Endothelial cell (in vitro differentiated cells): ENCODE data around the gene MIAT. TPM values are rescaled to one million over a fixed set of nuclear protein-coding genes. Genes with fewer than 3 reads are reported as not detected.
"Not testable (repeated sequence)": the region's sequence is repeated elsewhere in the genome, so short reads cannot be mapped to it uniquely, and the experiment has no call there.

ENCODE experiments used
- DNase-seq: peaks from one replicate; pipeline ENCODE4 v3.0.0; 2021; ENCODE audit warnings: low spot score
- H3K27ac Mint-ChIP-seq: one replicate; pipeline ENCODE4 v1.8.0; 2021; ENCODE audit warnings: mixed read lengths, inconsistent platforms; ENCODE audit not compliant: unreplicated experiment
- H3K27me3 Mint-ChIP-seq: one replicate; pipeline ENCODE4 v1.8.0; 2021; ENCODE audit warnings: mild to moderate bottlenecking, moderate library complexity, mixed read lengths, inconsistent platforms; ENCODE audit not compliant: unreplicated experiment
- H3K36me3 Mint-ChIP-seq: one replicate; pipeline ENCODE4 v1.8.0; 2021; ENCODE audit warnings: mild to moderate bottlenecking, low read depth, mixed read lengths, inconsistent platforms; ENCODE audit not compliant: unreplicated experiment
- H3K4me1 Mint-ChIP-seq: one replicate; pipeline ENCODE4 v1.8.0; 2021; ENCODE audit warnings: mild to moderate bottlenecking, mixed read lengths, inconsistent platforms; ENCODE audit not compliant: unreplicated experiment
- H3K4me3 Mint-ChIP-seq: one replicate; pipeline ENCODE4 v1.8.0; 2021; ENCODE audit warnings: mild to moderate bottlenecking, mixed read lengths, inconsistent platforms; ENCODE audit not compliant: unreplicated experiment
- H3K9me3 Mint-ChIP-seq: one replicate; pipeline ENCODE4 v1.8.0; 2021; ENCODE audit warnings: mixed read lengths, inconsistent platforms; ENCODE audit not compliant: unreplicated experiment
- CTCF ChIP-seq: fragments of 200-600 bp; sonication (generic); IDR thresholded peaks from one replicate; pipeline ENCODE4 v1.5.0; 2021; ENCODE audit warnings: antibody characterized with exemption; ENCODE audit not compliant: unreplicated experiment
- total RNA-seq: library from RNA; stranded (reverse); fragmentation: NEBNext Ultra II Directional; extraction: Animal tissue kit (Norgen Biotek cat#: 25700); gene quantifications from one replicate; pipeline ENCODE4 v1.2.1, GENCODE V29; 2021; ENCODE audit not compliant: unreplicated experiment

Gene MIAT
- total RNA-seq, 1 donor from 2014 or later: 1.2 TPM

- Mint-ChIP-seq H3K4me3 (no peak overlapping the region), H3K9me3 (no peaks in the 10 kb centered on the region), H3K36me3 (peaks cover 20% of the 10 kb centered on the region), H3K27me3 (no peaks in the 10 kb centered on the region), H3K27ac (no peak overlapping the region), H3K4me1 (peaks cover 22% of the 10 kb centered on the region)
- no peak for TF ChIP-seq CTCF
- no peak for DNase-seq
Measured at GRCh38 chr22:26610996-26611395, 46.4 kb upstream of the MIAT start.

GRCh38 chr22:26612652-26613051, 44.7 kb upstream of the MIAT start:
- H3K4me1 Mint-ChIP-seq: peaks cover 38% of the 10 kb centered on the region
- DNase-seq: no peak
- peaks cover 7% of the 10 kb centered on the region for H3K27me3 Mint-ChIP-seq
- H3K9me3 Mint-ChIP-seq: no peaks in the 10 kb centered on the region
- no peak overlapping the region for H3K4me3 Mint-ChIP-seq
- no peak overlapping the region for H3K27ac Mint-ChIP-seq
- TF ChIP-seq CTCF: no peak
- H3K36me3 Mint-ChIP-seq: peaks cover 19% of the 10 kb centered on the region

GRCh38 chr22:26613753-26614152, 43.6 kb upstream of the MIAT start:
- DNase-seq: not testable (repeated sequence)

GRCh38 chr22:26614322-26614721, 43.1 kb upstream of the MIAT start:
- Mint-ChIP-seq H3K4me1 (peaks cover 42% of the 10 kb centered on the region), H3K27ac (no peak overlapping the region), H3K36me3 (peaks cover 9% of the 10 kb centered on the region), H3K4me3 (peak overlapping the region; percentile 73), H3K9me3 (no peaks in the 10 kb centered on the region), H3K27me3 (peaks cover 9% of the 10 kb centered on the region)
- no peak for TF ChIP-seq CTCF
- no peak for DNase-seq

More at GRCh38 chr22:26613753-26614152, 43.6 kb upstream of the MIAT start:
- Mint-ChIP-seq H3K36me3 (peaks cover 13% of the 10 kb centered on the region), H3K4me1 (peaks cover 42% of the 10 kb centered on the region), H3K4me3 (peak overlapping the region; percentile 73)
- H3K27me3 Mint-ChIP-seq, H3K9me3 Mint-ChIP-seq, H3K27ac Mint-ChIP-seq: not testable (repeated sequence)

GRCh38 chr22:26615149-26615548, 42.2 kb upstream of the MIAT start:
- Mint-ChIP-seq H3K4me3 (no peak overlapping the region), H3K27ac (no peak overlapping the region), H3K36me3 (peaks cover 5% of the 10 kb centered on the region), H3K27me3 (peaks cover 9% of the 10 kb centered on the region), H3K9me3 (no peaks in the 10 kb centered on the region), H3K4me1 (peaks cover 45% of the 10 kb centered on the region)
- TF ChIP-seq CTCF: no peak
- no peak for DNase-seq
